ENCODE measurements around the gene NOXRED1. TPM values are rescaled to one million over a fixed set of nuclear protein-coding genes. Genes with fewer than 3 reads are reported as not detected.

Gene NOXRED1
- total and polyA plus RNA-seq, 10 of the 15 experiments (the other 5 are each of a cell fraction or from before 2014, with no cell fraction given), result 0.06 to 0.62 (median 0.14) TPM

GRCh38 chr14:77439861-77440260, 16.5 kb upstream of the NOXRED1 start:
- ATAC-seq, result no peak
- ChIA-PET POLR2A (interaction anchor here (0.9 kb wide), 1 partner anchor 63 kb away, joined by 4 read pairs; the partner anchor contains the start of genes SAMD15 and TMED8), CTCF (interaction anchor here (2.0 kb wide), 1 partner anchor 19 kb away, joined by 5 read pairs; no protein-coding TSS in a partner anchor), RAD21 (ENCODE audit: unreplicated experiment) (no interaction called here), SMC1A (ENCODE audit: uncharacterized antibody, unreplicated experiment) (no interaction called here)
- FAIRE-seq, result no peak
- intact Hi-C loops (cut with micrococcal nuclease; ENCODE audit: unreplicated experiment) (no loop called here), in situ Hi-C loops (cut with MboI) (no loop called here)
- Histone ChIP-seq H3K36me3 (ENCODE audit: control insufficient read depth in 2 of 2, insufficient read depth in 2 of 2, low read length in 1 of 2) (peaks cover 6 to 37% of the 10 kb centered on the region in 2 experiments), H3K4me1 (ENCODE audit: control insufficient read depth, insufficient read depth, low read length) (no peaks in the 10 kb centered on the region), H3K79me2 (ENCODE audit: control insufficient read depth, insufficient read depth, low read length) (no peaks in the 10 kb centered on the region), H2AFZ (ENCODE audit: control insufficient read depth, low read depth, low read length) (no peak overlapping the region), H4K20me1 (ENCODE audit: control insufficient read depth, insufficient read depth) (no peaks in the 10 kb centered on the region), H3K27ac (ENCODE audit: control insufficient read depth, insufficient read depth) (no peak overlapping the region), H3K4me3 (no peak overlapping the region), H3K9ac (ENCODE audit: control insufficient read depth, insufficient read depth, low read length) (no peak overlapping the region), H3K9me3 (replicated peaks; ENCODE audit: control insufficient read depth, insufficient read depth, low read length) (no peaks in the 10 kb centered on the region), H3K4me2 (ENCODE audit: control insufficient read depth, insufficient read depth) (no peak overlapping the region), H3K27me3 (replicated peaks in 1 of 2; ENCODE audit: control insufficient read depth in 2 of 2, insufficient read depth in 2 of 2, low read length in 1 of 2) (no peaks in the 10 kb centered on the region)
- no TSS peak for BruUV-seq (replicated peaks)
- TF ChIP-seq ASH2L (IDR thresholded peaks at IDR 0.05; ENCODE audit: borderline replicate concordance, low read depth) (no peak), ZNF687 (IDR thresholded peaks at IDR 0.05) (no peak), SMAD5 (IDR thresholded peaks at IDR 0.05; ENCODE audit: low read depth) (no peak), EGR1 (IDR thresholded peaks at IDR 0.05; ENCODE audit: borderline replicate concordance in 1 of 2, low read depth in 2 of 2, low read length in 2 of 2) (no peak), ESRRA (IDR thresholded peaks at IDR 0.05; ENCODE audit: low read length) (no peak), DPF2 (IDR thresholded peaks at IDR 0.05) (no peak), HDAC2 (IDR thresholded peaks at IDR 0.05) (no peak), YBX1 (IDR thresholded peaks at IDR 0.05) (no peak), SIX5 (IDR thresholded peaks at IDR 0.05; ENCODE audit: low read depth, low read length, severe bottlenecking) (no peak), CBX5 (IDR thresholded peaks at IDR 0.05; ENCODE audit: low read depth) (no peak), IKZF2 (IDR thresholded peaks at IDR 0.05) (no peak)
- TF ChIP-seq, protein P1, sequence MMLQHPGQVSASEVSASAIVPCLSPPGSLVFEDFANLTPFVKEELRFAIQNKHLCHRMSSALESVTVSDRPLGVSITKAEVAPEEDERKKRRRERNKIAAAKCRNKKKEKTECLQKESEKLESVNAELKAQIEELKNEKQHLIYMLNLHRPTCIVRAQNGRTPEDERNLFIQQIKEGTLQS (IDR thresholded peaks at IDR 0.05; ENCODE audit: borderline replicate concordance, extremely low read depth, low read depth, low read length), result no peak
- TF ChIP-seq, protein P2, sequence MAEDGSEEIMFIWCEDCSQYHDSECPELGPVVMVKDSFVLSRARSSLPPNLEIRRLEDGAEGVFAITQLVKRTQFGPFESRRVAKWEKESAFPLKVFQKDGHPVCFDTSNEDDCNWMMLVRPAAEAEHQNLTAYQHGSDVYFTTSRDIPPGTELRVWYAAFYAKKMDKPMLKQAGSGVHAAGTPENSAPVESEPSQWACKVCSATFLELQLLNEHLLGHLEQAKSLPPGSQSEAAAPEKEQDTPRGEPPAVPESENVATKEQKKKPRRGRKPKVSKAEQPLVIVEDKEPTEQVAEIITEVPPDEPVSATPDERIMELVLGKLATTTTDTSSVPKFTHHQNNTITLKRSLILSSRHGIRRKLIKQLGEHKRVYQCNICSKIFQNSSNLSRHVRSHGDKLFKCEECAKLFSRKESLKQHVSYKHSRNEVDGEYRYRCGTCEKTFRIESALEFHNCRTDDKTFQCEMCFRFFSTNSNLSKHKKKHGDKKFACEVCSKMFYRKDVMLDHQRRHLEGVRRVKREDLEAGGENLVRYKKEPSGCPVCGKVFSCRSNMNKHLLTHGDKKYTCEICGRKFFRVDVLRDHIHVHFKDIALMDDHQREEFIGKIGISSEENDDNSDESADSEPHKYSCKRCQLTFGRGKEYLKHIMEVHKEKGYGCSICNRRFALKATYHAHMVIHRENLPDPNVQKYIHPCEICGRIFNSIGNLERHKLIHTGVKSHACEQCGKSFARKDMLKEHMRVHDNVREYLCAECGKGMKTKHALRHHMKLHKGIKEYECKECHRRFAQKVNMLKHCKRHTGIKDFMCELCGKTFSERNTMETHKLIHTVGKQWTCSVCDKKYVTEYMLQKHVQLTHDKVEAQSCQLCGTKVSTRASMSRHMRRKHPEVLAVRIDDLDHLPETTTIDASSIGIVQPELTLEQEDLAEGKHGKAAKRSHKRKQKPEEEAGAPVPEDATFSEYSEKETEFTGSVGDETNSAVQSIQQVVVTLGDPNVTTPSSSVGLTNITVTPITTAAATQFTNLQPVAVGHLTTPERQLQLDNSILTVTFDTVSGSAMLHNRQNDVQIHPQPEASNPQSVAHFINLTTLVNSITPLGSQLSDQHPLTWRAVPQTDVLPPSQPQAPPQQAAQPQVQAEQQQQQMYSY (CRISPR knock-in tag; IDR thresholded peaks at IDR 0.05), result no peak
- WGBS (ENCODE audit: insufficient coverage, insufficient replicate concordance, low lambda C conversion rate, missing lambda C conversion rate), result 99% methylated on average over 4 of the region's 4 CpGs
- no peak for DNase-seq (ENCODE audit: low read depth, low spot score)

All from GM12878 (cell line).